Caki2 (cell line): ENCODE data around the gene ELSPBP1. TPM values are rescaled to one million over a fixed set of nuclear protein-coding genes. Genes with fewer than 3 reads are reported as not detected.
"Not testable (repeated sequence)": the region's sequence is repeated elsewhere in the genome, so short reads cannot be mapped to it uniquely, and the experiment has no call there.

Experiments
- DNase-seq: peaks from one replicate; pipeline ENCODE4 v3.0.0-alpha.2; 2015; ENCODE audit warnings: low read depth
- in situ Hi-C: cut with HindIII; loops from 2 replicates; pipeline ENCODE4 v1.10.0; 2016; ENCODE audit warnings: low sequenced_read_pairs, low pct_unique_long_range_greater_than_20kb, mixed read lengths
- total RNA-seq: library from RNA; depleted of rRNA; stranded (reverse); fragments of >200 nt; shearing (Covaris generic); gene quantifications from 2 replicates; pipeline ENCODE4 v1.2.3, GENCODE V29; 2014; ENCODE audit warnings: low replicate concordance

The ELSPBP1 gene
- total RNA-seq, 1 experiment from 2014 or later = not detected

- in situ Hi-C loops = no loop called here
- DNase-seq = no peak
Measured at GRCh38 chr19:48030073-48030472, 35.6 kb downstream of the ELSPBP1 start.

GRCh38 chr19:48033604-48034003 is 39.2 kb downstream of the ELSPBP1 start:
- DNase-seq = no peak
- in situ Hi-C loops = no loop called here

- DNase-seq = no peak
- in situ Hi-C loops = no loop called here
Measured at GRCh38 chr19:48036765-48037164, 42.3 kb downstream of the ELSPBP1 start.

- DNase-seq = no peak
- in situ Hi-C loops = no loop called here
Measured at GRCh38 chr19:48041877-48042580, 47.6 kb downstream of the ELSPBP1 start.

GRCh38 chr19:48043675-48044258 is 49.3 kb downstream of the ELSPBP1 start, which contains the start of gene CABP5:
Gene CABP5 (minus strand): TSS chr19:48044079. CDS start chr19:48043922, 157 bp downstream.
- DNase-seq = no peak
- in situ Hi-C loops = no loop called here

- in situ Hi-C loops = no loop called here
- no peak for DNase-seq
Measured at GRCh38 chr19:48044561-48044960, 50.1 kb downstream of the ELSPBP1 start.

GRCh38 chr19:48051335-48052033 is 57.1 kb downstream of the ELSPBP1 start:
- in situ Hi-C loops = no loop called here

GRCh38 chr19:48053076-48053475 is 58.6 kb downstream of the ELSPBP1 start:
- no peak for DNase-seq
- in situ Hi-C loops = no loop called here

More at GRCh38 chr19:48051335-48052033, 57.1 kb downstream of the ELSPBP1 start:
- DNase-seq = no peak

GRCh38 chr19:48053856-48054255 is 59.4 kb downstream of the ELSPBP1 start:
- in situ Hi-C loops = no loop called here
- no peak for DNase-seq

GRCh38 chr19:48059331-48059730 is 64.9 kb downstream of the ELSPBP1 start:
- DNase-seq = no peak
- in situ Hi-C loops = no loop called here

- DNase-seq = no peak
- in situ Hi-C loops = no loop called here
Measured at GRCh38 chr19:48060381-48060780, 65.9 kb downstream of the ELSPBP1 start.

- in situ Hi-C loops = no loop called here
- no peak for DNase-seq
Measured at GRCh38 chr19:48061401-48062344, 67.2 kb downstream of the ELSPBP1 start.

GRCh38 chr19:48064509-48064908 is 70.1 kb downstream of the ELSPBP1 start:
- DNase-seq = no peak
- in situ Hi-C loops = no loop called here

- in situ Hi-C loops = no loop called here
- DNase-seq = no peak
Measured at GRCh38 chr19:48069435-48069834, 75.0 kb downstream of the ELSPBP1 start.

GRCh38 chr19:48070177-48070769 is 75.8 kb downstream of the ELSPBP1 start:
- DNase-seq, in situ Hi-C loops: not testable (repeated sequence)
